Kidney epithelial cell (primary cell): ENCODE data around the gene PARK7. TPM values are rescaled to one million over a fixed set of nuclear protein-coding genes. Genes with fewer than 3 reads are reported as not detected.

Experiments used
- DNase-seq: peaks from one replicate; pipeline ENCODE4 v3.0.0-alpha.2; 2010; ENCODE audit warnings: low read depth
- H3K27me3 ChIP-seq: 2 replicates; pipeline ENCODE4 v1.6.0; 2011; ENCODE audit warnings: low read length; ENCODE audit not compliant: control insufficient read depth, insufficient read depth
- H3K36me3 ChIP-seq: 2 replicates; pipeline ENCODE4 v1.5.1; 2011; ENCODE audit warnings: low read length; ENCODE audit not compliant: control insufficient read depth, insufficient read depth
- H3K4me3 ChIP-seq: 2 replicates; pipeline ENCODE4 v1.5.1; 2011; ENCODE audit warnings: low read depth, mild to moderate bottlenecking, control low read depth, low read length
- CTCF ChIP-seq: IDR thresholded peaks from 2 replicates; pipeline ENCODE4 v1.5.1; 2011; ENCODE audit warnings: mild to moderate bottlenecking, moderate library complexity, low read length, control low read depth, inconsistent platforms; ENCODE audit not compliant: insufficient read depth, poor library complexity, severe bottlenecking
- total RNA-seq: library from RNA; depleted of rRNA; stranded (reverse); fragments of >200 nt; gene quantifications from 2 replicates; pipeline ENCODE4 v1.2.3, GENCODE V29; 2015

The PARK7 gene
- total RNA-seq, 1 donor from 2014 or later = 228 TPM

GRCh38 chr1:7995437-7995836, 33.9 kb downstream of the PARK7 start:
- DNase-seq = no peak
- Histone ChIP-seq H3K4me3 (no peak overlapping the region), H3K36me3 (no peaks in the 10 kb centered on the region), H3K27me3 (no peaks in the 10 kb centered on the region)
- no peak for TF ChIP-seq CTCF

- Histone ChIP-seq H3K27me3 (no peaks in the 10 kb centered on the region), H3K4me3 (no peak overlapping the region), H3K36me3 (no peaks in the 10 kb centered on the region)
- no peak for TF ChIP-seq CTCF
- no peak for DNase-seq
These were observed 40.9 kb downstream of the PARK7 start for GRCh38 chr1:8002329-8002910.

DNA sequence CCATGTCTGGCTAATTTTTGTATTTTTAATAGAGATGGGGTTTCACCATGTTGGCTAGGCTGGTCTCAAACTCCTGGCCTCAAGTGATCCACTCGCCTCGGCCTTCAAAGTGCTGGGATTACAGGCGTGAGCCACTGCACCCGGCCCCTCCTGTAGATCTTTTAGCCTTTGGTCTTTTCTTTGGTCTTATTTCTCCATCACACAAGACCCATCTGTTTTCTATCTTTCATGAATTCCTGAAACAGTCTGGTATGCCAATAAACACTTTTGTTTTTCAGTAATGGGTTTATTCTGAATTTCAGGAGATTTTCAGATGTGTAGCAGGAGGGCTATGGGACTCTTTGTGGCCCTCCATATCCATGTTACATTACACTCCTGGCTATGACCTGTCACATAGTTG, 41.4 kb downstream of the PARK7 start:
- H3K4me3 ChIP-seq = no peak overlapping the region
- H3K27me3 ChIP-seq = no peaks in the 10 kb centered on the region
- no peak for TF ChIP-seq CTCF
- H3K36me3 ChIP-seq = no peaks in the 10 kb centered on the region
- no peak for DNase-seq

DNA sequence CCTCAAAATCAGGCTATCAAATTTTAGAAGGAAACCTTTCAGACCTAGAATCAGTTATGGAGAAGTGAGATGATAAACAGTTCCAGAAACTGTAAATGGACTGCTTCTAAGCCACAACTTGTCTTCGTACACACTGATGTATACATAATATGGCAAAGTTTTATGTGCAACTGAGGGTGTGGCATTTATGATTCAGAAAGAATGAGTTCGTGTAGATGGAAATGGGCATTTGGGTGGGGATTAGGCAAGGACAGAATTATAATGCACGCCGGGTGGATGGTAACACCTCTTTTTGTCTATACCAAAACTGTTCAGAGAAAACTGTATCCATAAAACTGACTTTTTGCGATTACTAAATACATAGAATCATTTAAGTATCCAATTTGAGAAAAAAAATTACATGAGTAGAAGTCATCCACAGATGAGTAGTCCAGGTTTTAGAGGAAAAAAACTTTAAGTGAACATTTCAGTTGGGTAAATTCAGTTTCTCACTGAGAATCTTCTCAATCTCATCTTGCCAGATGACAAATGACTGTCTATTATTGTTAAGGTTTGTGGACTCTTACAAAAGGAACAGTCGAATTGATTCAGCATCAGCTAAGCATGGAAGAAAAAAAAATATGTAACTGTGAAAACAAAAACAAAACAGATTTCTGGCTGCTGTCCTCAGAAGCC, 42.1 kb downstream of the PARK7 start:
- no peak for DNase-seq
- no peaks in the 10 kb centered on the region for H3K36me3 ChIP-seq
- no peaks in the 10 kb centered on the region for H3K27me3 ChIP-seq
- TF ChIP-seq CTCF = no peak
- no peak overlapping the region for H3K4me3 ChIP-seq

DNA sequence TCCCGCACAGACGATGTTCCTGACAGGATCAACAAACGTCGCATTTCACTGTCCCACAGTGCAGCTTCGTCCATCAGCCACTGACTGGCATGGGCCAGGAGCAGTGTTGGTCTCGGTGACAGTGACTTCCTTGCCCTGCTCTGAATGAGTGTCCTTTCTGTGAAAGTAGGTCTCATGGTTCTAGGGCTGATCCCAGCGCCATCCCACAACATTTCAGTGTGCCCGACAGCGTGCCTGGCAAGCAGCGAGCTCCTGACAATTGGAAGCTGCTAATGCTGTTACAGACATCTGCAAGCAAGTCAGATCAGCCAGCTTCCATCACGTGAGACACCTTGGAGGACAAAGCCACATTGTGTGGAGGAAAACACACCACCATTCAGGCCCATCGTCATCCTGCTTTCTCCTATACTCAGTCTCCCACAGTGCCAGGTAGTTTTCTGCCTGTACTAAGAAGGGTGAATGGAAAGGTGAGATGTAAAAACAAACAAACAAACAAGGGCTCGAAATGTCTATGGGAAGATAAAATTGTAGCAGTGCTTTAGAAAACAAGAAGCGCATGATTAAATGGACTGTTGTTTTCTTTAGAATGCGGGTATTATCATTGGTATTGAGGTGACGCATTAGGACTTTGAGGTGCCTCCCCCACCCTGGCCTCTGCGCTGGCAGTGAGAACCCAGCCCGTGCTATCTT, 42.7 kb downstream of the PARK7 start:
- no peak overlapping the region for H3K4me3 ChIP-seq
- DNase-seq = no peak

More for the DNA sequence above, 42.7 kb downstream of the PARK7 start:
- TF ChIP-seq CTCF = no peak
- Histone ChIP-seq H3K27me3 (no peaks in the 10 kb centered on the region), H3K36me3 (no peaks in the 10 kb centered on the region)
